GM19351 (cell line): ENCODE results near the gene PIBF1.

ENCODE experiments used
- ATAC-seq: cut with Tn5 transposase; IDR thresholded peaks from one replicate; pipeline ENCODE4 v1.9.1; 2021; ENCODE audit warnings: mild to moderate bottlenecking, moderate library complexity; ENCODE audit not compliant: unreplicated experiment

The PIBF1 gene

GRCh38 chr13:73057284-73058063 is 275.5 kb downstream of the PIBF1 start:
- no peak for ATAC-seq

GRCh38 chr13:73058064-73058313 is 276.1 kb downstream of the PIBF1 start:
- no peak for ATAC-seq

GRCh38 chr13:73058432-73058735 is 276.5 kb downstream of the PIBF1 start:
- ATAC-seq: peak; percentile 13

- peak; percentile 95 for ATAC-seq
Observed at GRCh38 chr13:73058736-73059459, 277.0 kb downstream of the PIBF1 start, which contains the start of gene KLF5. Gene KLF5 (plus strand): TSS chr13:73059005. CDS start chr13:73059328, 323 bp downstream.

GRCh38 chr13:73059460-73060250 is 277.7 kb downstream of the PIBF1 start:
- peak; percentile 34 for ATAC-seq

GRCh38 chr13:73060251-73061160 is 278.6 kb downstream of the PIBF1 start:
- ATAC-seq: no peak

GRCh38 chr13:73061473-73061872 is 279.5 kb downstream of the PIBF1 start:
- no peak for ATAC-seq

- no peak for ATAC-seq
Observed at GRCh38 chr13:73061876-73062275, 279.9 kb downstream of the PIBF1 start.

- no peak for ATAC-seq
Observed at GRCh38 chr13:73062468-73062867, 280.5 kb downstream of the PIBF1 start.

GRCh38 chr13:73063166-73063565 is 281.2 kb downstream of the PIBF1 start:
- ATAC-seq: no peak

GRCh38 chr13:73065036-73065435 is 283.1 kb downstream of the PIBF1 start:
- no peak for ATAC-seq

GRCh38 chr13:73065665-73066340 is 283.9 kb downstream of the PIBF1 start:
- no peak for ATAC-seq
